ENCODE data around the gene SPC24.

DNA sequence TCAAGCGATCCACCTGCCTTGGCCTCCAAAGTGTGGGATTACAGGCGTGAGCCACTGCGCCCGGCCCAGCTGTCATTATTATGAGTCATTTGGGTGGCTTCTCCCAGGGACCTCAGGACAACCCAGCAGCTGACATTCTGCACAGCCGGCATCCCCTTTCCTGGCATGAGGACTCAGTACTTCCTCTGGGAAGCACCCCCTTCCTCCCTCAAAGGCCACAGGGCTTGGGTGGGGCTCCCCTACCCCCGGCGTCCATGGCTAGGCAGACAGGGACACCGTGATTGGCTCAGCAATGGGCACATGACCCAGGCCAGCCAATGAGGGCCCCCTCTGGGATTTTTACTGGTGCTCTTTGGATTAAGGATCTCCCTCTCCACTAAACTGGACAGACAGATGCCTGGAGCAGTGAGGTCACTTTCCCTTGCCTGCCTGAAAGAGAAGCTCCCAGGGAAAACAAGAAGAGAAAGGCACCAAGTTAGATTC lies 35.7 kb upstream of the SPC24 start:
- TF ChIP-seq, protein P1, sequence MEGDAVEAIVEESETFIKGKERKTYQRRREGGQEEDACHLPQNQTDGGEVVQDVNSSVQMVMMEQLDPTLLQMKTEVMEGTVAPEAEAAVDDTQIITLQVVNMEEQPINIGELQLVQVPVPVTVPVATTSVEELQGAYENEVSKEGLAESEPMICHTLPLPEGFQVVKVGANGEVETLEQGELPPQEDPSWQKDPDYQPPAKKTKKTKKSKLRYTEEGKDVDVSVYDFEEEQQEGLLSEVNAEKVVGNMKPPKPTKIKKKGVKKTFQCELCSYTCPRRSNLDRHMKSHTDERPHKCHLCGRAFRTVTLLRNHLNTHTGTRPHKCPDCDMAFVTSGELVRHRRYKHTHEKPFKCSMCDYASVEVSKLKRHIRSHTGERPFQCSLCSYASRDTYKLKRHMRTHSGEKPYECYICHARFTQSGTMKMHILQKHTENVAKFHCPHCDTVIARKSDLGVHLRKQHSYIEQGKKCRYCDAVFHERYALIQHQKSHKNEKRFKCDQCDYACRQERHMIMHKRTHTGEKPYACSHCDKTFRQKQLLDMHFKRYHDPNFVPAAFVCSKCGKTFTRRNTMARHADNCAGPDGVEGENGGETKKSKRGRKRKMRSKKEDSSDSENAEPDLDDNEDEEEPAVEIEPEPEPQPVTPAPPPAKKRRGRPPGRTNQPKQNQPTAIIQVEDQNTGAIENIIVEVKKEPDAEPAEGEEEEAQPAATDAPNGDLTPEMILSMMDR (IDR thresholded peaks at IDR 0.05; ENCODE audit: insufficient read depth, low read length, poor library complexity, severe bottlenecking) = no peak
- TF ChIP-seq EZH2phosphoT487 (conservative IDR thresholded peaks at IDR 0.05; ENCODE audit: low read length) = no peak
